HG03097 (cell line): ENCODE results near the gene IQCH.
"Not testable (repeated sequence)": the region's sequence is repeated elsewhere in the genome, so short reads cannot be mapped to it uniquely, and the experiment has no call there.

Experiments
- ATAC-seq: cut with Tn5 transposase; IDR thresholded peaks from one replicate; pipeline ENCODE4 v1.9.1; 2021; ENCODE audit not compliant: unreplicated experiment, low FRiP score

Gene IQCH

DNA sequence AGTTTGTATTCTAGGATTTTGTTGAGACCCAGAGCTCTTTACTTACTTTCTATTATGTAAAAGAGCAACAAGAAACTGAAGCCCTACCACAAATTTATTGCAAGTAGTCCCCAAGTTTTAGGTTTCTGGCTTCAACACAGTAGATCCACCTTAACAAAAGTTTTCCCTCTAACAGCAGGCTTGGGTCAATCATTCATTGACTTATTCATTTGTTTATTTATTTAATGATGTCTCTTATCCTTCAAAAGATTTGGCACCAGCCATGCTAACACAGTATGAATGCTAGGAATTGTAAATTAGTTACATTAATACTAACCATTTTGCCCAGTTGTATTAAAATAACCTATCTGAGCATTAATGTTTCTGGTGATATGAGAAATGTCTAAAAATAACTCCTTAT is 88.6 kb downstream of the IQCH start:
- ATAC-seq = no peak

DNA sequence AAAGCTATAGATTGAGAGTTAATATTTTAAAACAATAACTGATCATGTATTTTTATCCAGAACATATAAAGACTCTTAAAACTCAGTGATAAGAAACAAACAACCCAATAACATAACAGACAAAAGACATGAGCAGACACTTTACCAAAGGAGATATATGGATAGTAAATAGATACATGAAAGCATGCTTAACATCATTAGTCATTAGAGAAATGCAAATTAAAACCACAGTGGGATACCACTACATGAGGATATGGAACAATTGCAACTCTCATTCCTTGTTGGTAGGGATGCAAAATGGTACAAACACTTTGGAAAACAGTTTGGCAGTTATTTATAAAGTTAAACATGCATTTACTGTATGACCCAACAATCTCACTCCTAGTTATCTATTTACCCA is 95.0 kb downstream of the IQCH start:
- no peak for ATAC-seq

DNA sequence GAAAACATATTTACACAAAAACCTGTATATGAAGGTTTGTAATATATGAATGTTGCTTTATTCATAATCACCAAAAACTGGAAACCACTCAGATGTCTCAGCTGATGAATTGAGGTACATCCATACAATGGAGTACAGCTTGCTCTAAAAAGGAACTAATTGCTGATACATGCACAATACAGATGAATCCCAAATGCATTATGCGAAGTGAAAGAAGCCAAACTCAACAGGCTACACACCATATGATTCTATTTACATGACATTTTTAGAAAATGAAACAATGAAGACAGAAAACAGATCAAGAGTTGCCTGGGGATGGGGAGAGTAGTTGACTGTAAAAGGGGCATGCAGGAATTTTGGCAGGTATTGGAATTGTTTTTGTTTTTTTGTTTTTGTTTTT is 95.5 kb downstream of the IQCH start:
- ATAC-seq = no peak

DNA sequence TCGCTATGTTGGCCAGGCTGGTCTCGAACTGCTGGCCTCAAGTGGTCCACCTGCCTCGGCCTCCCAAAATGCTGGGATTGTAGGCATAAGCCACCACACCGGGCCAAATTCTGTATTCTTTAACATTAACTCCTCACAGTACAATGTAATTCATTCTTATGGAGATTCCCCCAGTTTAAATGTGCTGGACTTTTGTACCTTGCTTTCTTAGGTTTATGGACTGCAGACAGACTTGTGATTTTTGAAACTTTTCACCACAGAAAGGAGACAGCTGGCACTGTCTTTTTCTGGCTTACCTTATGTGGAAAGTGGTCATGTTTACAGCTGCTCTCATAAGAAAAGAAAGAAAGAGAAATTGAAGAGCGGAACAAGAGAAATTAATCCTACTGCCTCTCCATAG is 103.8 kb downstream of the IQCH start:
- no peak for ATAC-seq

DNA sequence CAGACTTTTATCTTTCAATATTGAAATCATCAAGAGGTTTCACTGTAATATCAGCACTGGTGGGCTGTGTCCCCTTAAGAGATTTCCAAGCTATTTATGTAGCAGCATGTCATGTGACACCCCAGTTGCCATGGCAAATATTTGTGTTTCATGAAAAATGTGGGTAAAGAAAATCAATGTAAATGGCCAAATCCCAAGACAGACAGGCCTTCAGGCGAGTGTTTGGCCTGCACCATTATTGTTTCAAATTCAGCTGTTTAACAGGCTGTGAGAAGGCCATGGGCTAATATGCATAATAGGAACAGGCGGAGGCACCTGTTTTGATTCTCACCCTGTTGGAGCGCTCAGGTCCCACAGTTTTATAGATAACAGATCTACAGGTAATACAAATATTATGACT is 104.2 kb downstream of the IQCH start:
- no peak for ATAC-seq

DNA sequence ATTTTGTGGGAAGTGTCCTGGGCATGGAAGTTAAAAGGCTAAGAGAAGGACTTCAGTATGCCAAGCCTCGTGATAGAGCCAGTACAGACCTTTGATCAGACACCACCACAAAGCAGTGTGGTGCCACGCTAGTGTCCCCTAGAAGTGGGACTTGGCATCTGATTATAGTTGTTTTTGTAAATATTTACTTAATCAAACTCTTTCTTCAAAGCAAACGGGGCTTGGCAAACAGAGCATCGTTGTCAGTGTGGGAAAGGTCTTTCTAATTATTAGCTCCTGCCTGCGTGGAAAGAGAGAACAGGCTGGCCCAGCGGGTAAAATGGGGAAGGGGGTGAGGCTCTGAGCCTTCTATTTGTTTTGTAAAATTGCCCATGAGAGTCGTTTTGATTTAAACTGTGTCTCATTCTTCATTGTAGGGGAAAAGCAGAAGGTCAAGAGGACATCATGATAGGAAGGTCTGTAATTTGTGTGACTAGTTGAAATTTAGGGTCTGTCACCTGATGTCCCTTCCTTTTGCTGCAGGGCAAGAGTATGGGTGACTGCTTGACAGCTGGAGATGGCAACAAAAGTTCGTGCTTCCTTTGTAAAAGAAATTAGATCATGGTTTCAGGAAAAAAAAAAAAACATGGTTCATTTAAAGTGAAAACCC is 105.0 kb downstream of the IQCH start:
- no peak for ATAC-seq

DNA sequence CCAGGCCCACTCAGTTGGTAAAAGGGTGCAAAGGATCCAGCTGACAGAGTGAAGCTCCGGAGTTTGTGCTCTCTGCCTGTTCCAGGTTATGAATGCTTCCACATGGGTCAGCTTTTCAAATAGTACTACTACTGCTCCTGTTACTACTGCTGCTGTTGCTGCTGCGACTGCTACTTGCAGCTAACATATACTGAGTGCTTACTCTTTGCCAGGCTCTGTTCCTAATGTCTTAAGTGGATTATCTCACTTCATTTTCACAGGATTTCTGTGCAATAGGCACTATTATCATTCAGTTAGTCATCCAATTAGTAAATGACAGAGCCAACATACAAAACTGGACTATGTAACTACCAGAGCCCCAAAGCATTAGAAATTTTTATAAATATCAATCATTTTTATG is 106.5 kb downstream of the IQCH start:
- no peak for ATAC-seq

DNA sequence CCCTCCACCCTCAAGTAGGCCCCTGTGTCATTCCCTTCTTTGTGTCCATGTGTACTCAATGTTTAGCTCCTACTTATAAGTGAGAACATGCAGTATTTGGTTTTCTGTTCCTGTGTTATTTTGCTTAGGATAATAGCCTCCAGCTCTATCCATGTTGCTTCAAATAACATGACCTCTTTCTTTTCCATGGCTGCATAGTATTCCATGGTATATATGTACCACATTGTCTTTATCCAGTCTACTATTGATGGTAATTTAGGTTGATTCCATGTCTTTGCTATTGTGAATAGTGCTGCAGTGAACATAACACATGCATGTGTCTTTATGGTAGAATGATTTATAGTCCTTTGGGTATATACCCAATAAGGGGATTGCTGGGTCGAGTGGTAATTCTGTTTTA is 109.1 kb downstream of the IQCH start:
- not testable (repeated sequence) for ATAC-seq

DNA sequence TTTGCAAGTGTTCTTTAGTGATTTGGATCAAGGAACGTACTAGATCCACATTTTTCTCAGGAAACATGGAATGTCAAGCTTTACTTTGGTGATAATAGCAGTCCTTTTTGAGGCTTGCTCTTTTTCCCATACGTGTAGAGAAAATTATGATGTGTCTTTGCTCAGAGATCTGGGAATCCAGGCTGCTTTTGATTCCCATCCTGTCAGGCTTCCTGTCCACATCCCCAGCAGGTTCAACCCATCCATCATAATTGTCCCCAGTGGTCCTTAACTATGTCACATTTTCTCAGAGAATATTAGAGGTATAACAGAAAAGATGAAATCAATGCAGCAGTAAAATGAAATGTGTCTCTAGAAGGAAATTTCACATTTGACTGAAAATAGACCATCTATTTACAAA is 111.4 kb downstream of the IQCH start:
- ATAC-seq = no peak

DNA sequence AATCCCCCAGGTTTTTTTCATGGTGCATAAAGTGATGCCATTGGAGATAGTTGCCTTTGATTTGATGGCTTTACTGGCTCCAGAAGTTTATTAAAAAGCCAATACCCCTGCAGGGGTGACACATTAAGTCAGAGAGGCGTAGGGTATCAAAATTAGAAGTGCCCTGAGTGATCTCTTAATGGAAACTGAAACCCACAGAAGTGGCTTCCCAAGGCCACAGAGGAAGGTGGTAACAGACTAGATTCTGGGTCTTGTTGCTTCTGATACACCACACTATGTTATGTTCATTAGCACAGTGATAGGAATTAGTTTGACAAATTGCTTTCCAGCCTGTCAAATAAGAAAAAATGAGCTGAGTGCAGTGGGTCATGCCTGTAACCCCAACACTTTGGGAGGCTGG is 112.3 kb downstream of the IQCH start:
- ATAC-seq = no peak

DNA sequence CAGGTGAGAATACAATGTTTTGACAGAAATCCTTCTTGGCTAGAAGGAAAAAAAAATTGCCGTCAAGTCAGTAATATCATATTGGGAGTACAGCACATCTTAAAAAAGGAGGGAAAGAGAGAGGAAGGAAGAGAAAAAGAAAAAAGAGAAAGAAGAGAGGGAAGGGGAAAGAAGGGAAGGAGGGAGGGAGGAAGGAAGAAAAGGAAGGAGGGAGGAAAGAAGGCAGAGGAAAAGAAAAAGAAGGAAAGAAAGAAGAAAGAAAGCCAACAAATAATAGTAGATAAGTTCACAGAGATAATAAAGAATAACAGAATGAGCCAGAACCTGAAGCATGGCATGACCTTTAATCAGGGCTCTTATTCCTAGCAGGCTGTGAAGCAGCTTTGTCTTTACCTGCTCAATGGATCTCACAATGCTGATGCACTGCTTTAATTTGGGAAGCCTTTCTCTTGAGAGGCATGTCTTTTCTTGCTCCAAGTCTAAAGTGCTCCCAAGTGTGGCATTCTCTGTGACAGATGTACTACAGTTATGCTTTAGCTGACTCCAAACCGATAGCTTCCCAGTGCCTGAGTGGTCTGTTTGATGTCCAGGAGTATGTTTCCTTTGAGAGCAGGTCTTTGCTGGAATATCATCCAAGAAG is 114.9 kb downstream of the IQCH start:
- no peak for ATAC-seq

DNA sequence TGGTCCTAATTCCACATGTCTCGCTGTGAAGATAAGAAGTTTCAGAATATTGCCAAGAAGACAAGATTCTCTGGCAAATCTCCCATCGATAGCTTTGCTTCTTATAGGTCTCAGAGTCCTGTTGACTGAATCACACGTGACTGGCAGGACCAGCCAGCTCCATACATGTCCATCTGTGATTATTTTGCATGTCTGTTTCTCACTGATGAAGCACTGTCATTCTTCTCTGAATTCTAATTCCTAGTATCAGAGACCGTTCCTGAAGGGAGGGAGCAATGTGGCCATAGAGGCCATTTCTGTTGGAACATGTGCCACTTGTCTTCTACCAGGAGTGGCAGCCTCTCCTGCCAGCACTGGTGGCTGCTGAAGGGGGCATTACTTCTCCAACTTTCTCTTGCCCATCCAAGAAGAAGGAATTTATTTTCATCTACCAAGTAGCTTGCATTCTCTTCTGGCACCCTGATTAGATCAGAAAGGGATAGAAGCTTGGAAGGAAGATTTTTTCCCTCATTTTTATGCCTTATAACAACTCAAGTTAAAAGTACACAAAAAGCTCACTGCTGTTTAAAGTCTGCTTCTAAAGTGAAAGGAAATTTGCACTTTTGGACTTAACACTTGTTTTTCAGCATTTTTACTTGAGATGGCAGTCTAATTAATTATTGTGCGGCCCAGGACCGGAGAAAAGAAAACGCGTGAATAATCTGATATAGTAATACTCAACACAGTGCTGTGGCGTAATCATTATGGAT is 115.8 kb downstream of the IQCH start:
- ATAC-seq = no peak

DNA sequence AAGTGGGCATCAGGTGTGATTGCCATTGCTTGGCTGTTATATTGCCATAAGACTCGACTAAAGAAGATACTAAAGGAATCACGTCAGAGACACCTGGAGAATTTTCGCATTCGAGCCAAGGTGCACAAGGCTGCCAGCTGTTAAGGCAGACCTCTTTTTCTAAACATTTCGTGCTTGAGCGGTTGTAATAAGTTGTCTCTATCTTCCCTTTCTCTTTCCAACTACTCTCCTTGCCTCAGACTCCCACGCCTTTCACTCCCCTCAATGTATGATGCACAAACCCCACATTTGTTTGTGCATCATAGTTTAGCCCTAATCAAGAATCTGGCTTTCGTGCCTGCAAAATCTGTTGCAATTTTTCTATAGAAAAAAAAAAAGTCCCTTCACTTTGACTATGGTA is 118.0 kb downstream of the IQCH start:
- ATAC-seq = no peak

DNA sequence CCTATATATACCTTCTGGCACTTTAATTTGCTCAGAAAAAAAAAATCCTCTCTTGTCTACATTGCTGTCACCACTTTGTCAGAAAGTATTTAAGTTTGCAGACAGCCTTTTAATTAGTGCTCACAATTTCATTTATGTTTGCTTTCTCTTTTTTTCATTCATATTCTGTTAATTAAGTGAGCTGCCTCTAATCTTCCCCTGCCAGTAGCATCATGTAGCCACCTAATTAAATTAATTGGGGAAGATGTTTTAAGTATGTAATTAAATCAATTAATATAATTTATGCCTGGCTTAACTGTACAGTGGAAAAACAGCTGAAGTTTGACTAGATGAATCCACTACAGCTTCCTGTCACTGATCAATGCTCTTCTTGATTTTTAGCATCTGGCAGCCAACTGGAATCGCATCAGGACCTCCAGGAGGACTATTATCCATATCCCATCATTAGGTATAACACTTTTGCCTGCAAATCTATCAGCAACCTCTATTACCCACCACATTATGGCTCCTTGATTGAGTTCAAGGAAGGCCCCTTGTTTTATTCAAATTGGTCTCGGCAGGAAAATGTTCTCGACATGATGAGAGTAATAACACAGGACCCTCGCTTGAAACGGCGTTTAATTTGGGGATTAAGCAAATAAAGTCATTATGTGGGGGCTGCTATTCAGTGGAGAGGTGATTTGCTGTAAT is 118.5 kb downstream of the IQCH start:
- ATAC-seq = no peak

DNA sequence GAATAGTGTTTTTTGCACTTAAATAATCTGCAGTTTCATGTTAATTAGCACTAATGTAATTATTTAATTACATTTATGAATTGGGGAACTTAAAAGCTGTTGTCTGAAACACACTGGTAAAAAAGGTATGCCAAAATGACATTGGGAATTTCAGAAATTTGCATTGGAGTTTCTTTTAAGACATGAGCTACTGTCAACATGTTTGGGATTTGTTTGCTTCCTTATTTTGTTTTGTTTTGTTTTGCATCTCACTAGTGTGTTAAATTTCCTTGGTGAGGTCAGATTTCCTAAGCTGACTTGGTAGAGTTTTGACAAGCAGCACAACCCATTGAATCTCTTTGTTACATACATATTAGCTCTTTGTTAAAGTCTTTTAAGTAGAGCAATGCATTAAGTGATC is 119.4 kb downstream of the IQCH start:
- ATAC-seq = no peak

DNA sequence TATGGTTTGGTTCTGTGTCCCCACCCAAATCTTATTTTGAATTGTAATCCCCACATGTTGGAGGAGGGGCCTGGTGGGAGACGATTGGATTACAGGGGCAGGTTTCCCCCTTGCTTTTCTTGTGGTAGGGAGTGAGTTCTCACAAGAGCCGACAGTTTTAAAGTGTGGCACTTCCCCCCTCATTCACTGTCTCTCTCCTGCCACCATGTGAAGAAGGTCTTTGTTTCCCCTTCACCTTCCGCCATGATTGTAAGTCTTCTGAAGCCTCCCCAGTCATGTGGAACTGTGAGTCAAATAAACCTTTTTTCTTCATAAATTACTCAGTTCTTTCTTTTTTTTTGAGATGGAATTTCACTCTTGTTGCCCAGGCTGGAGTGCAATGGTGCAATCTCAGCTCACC is 124.9 kb downstream of the IQCH start:
- no peak for ATAC-seq

DNA sequence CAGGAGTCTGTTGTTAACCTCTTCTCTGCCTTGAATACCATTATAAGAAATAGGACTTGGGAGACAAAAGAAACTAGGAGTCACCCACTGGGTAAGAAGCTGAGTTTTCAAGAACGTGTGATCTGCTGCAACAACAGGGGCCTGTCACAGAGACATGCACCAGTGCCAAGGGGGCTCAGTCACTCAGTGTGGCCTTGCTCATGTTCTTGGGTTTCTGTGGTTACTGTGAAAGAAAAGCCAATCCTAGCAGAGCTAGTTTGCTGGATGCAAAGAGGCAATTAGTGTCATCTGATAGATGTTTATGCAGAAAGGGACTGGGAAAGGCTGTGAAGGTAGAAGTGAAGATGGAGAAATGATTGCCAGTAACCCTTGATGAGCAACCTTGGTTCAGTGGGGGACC is 126.3 kb downstream of the IQCH start:
- no peak for ATAC-seq

DNA sequence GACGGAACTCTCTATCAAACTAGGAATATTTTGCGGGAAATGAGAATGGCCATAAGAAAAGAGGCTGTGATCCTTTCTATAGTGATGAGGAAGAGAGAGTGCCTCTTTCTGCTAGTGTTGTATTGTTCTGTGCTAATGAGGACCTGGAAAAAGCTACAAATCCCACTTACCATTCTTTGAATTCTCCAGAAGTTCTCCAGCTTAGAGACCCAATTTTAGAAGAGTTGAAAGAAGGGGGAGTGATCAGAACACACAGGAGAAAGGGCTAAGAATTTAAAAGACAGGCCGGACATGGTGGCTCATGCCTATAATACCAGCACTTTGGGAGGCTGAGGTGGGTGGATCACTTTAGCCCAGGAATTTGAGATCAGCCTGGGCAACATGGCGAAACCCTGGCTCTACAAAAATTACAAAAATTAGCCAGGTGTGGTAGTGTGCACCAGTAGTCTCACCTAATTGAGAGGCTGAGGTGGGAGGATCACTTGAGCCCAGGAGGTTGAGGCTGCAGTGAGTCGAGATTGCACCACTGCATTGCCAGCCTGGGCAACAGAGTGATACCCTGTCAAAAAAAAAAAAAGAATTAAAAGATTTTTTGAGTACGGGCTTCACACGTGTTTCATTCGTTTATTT is 126.9 kb downstream of the IQCH start:
- no peak for ATAC-seq

DNA sequence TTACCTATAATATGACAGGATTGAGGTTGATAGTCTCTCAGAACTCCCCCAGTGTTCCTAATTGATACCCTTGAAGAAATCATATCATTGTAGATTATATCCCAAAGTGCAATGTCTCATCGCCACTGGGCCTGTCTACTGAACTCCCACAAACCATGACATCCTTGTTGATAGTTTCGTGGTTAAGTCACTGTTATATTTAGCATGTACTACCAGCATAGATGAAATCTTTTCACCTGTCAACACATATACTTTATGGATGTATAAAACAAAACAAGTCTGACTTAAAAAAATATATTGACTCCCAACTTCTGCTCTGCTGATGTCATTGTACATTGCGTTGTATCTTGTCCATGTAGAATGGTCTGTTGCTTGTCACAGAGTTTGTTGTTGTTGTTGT is 128.1 kb downstream of the IQCH start:
- no peak for ATAC-seq

DNA sequence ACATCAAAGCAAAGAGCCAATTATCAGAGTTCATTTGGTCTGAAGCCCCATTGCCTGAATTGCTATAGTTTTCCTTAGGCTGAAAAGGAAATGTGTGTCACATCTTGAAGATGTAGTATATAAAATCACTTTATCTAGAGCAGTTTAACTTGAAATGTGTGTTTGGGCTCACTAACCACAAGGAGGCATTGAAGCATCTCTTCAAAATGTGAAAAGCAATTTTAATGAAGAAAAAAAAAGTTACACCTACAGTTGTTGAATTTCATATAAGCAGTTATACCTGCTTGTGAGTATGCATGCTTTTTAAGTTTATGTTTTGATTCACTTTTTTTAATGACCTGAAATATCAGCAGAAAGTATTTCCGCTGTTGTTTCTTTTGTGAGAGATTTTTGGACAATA is 129.3 kb downstream of the IQCH start:
- ATAC-seq = no peak

DNA sequence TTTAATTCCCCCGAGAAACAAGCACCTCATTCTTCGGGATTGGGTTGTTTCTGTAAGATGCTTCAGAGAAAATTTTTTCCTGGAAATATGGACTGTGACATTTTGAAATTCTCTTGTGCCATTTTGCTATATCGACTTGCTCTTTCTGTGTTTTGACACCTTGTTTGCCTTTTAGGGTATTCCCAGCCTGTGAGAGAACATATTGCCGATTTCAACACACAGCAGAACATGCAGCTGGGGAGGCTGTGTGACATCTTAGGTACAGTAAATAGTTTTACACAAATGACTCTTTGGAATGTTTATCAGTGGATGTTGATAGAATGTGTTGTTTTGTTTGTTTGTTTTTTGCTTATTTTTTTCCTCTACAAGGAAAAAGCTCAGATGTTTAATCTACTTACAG is 130.2 kb downstream of the IQCH start:
- ATAC-seq = no peak
